Stomach smooth muscle (tissue), 2 donors: ENCODE results near the gene RPGRIP1L.

Experiments
- H3K27ac ChIP-seq: one replicate; pipeline ENCODE4 v1.7.0; 2013; ENCODE audit warnings: mild to moderate bottlenecking, low read length, inconsistent platforms
- H3K27me3 ChIP-seq, 2 donors: one replicate each; pipeline ENCODE4 v1.7.0; 2013; ENCODE audit warnings: low read length in 2 of 2; ENCODE audit not compliant: insufficient read depth in 2 of 2, control insufficient read depth in 1 of 2
- H3K36me3 ChIP-seq, 2 donors: one replicate each; pipeline ENCODE4 v1.7.0; 2013; ENCODE audit warnings: low read length in 2 of 2; ENCODE audit not compliant: control insufficient read depth in 2 of 2, insufficient read depth in 2 of 2
- H3K4me1 ChIP-seq: one replicate; pipeline ENCODE4 v1.7.0; 2013; ENCODE audit warnings: low read length; ENCODE audit not compliant: control insufficient read depth, insufficient read depth
- H3K4me3 ChIP-seq, 2 donors: one replicate each; pipeline ENCODE4 v1.7.0; 2013; ENCODE audit warnings: low read length in 2 of 2
- H3K9ac ChIP-seq, 2 donors: one replicate each; pipeline ENCODE4 v1.7.0; 2013; ENCODE audit warnings: low read length in 2 of 2, mild to moderate bottlenecking in 1 of 2
- H3K9me3 ChIP-seq, 2 donors: one replicate each; pipeline ENCODE4 v1.7.0; 2013; ENCODE audit warnings: low read length in 2 of 2; ENCODE audit not compliant: control insufficient read depth in 2 of 2
- donor health status: healthy.
- donor health status: Pancreatic carcinoma.

RPGRIP1L gene

DNA sequence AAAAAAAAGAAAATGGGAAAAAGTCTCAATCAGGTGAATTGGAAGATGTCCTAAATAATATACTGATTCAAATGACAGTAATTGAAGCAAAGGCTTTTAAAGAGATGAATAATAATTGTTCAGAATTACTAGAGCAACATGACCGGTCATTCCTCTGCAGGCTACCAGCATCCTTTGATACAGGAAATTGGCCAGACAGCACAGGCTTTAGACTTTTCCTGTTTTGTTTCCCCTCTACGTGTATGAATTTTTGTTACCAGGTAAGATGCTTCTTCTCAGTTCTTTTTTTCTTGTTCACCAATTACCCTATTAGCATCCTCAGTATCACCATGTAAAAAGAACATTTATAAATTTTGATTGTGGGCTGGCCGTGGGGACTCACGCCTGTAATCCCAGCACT, 77.5 kb downstream of the RPGRIP1L start:
- Histone ChIP-seq H3K4me3 (no peak overlapping the region), H3K9ac (no peak overlapping the region), H3K27me3 (no peaks in the 10 kb centered on the region), H3K4me1 (peaks cover 8% of the 10 kb centered on the region), H3K9me3 (no peaks in the 10 kb centered on the region), H3K27ac (no peak overlapping the region), H3K36me3 (no peaks in the 10 kb centered on the region)

DNA sequence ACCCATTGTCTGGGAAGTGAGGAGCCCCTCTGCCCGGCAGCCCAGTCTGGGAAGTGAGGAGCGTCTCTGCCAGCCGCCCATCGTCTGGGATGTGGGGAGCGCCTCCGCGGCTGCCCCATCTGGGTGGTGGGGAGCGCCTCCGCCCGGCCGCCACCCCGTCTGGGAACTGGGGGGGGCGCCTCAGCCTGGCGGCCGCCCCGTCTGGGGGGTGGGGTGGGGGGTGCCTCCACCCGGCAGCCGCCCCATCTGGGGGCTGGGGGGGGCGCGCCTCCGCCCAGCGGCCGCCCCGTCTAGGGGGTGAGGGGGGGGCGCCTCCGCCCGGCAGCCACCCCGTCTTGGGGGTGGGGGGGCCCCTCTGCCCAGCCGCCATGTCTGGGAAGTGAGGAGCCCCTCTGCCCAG, 78.4 kb downstream of the RPGRIP1L start:
- Histone ChIP-seq H3K4me1 (peaks cover 8% of the 10 kb centered on the region), H3K4me3 (no peak overlapping the region), H3K27me3 (no peaks in the 10 kb centered on the region), H3K36me3 (no peaks in the 10 kb centered on the region), H3K27ac (no peak overlapping the region), H3K9me3 (no peaks in the 10 kb centered on the region), H3K9ac (no peak overlapping the region)

DNA sequence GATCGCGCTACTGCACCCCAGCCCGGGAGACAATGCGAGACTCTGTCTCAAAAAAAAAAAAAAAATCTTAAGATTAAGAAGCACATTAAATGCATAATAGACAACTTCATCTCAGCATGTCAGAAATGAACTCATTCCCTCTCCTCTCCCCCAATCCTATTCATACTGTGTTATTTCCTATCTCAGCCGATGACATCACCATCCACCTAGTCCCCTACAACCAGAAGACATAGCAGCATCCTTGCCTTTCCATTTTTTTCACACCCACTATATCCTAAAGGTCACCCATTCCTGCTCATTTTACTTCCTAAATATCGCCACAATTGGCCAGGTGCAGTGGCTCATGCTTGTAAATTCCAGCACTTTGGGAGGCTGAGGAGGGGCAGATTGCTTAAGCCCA, 81.3 kb downstream of the RPGRIP1L start:
- Histone ChIP-seq H3K9ac (no peak overlapping the region), H3K27me3 (no peaks in the 10 kb centered on the region), H3K4me1 (no peaks in the 10 kb centered on the region), H3K9me3 (no peaks in the 10 kb centered on the region), H3K4me3 (no peak overlapping the region), H3K36me3 (no peaks in the 10 kb centered on the region), H3K27ac (no peak overlapping the region)

DNA sequence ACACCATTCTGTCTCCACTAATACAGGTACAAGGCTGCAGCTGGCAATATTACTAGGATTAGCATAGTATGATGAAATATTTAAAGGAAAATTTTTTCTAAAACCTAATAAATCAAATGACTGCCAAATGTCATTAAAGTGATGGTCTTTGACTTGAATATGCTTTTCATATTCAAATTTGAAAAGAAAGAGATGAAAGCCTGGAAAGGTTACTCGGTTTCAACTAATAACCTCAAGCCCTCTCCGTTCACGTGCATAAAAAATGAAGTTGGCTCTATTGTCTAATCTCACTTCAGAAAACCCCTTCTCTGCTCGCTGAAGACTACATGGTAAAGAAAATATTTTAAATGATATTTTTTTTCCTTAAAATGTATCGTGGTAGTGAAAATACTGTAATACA, 83.2 kb downstream of the RPGRIP1L start:
- Histone ChIP-seq H3K4me1 (no peaks in the 10 kb centered on the region), H3K9ac (no peak overlapping the region), H3K4me3 (no peak overlapping the region), H3K9me3 (no peaks in the 10 kb centered on the region), H3K36me3 (no peaks in the 10 kb centered on the region), H3K27me3 (no peaks in the 10 kb centered on the region), H3K27ac (no peak overlapping the region)

DNA sequence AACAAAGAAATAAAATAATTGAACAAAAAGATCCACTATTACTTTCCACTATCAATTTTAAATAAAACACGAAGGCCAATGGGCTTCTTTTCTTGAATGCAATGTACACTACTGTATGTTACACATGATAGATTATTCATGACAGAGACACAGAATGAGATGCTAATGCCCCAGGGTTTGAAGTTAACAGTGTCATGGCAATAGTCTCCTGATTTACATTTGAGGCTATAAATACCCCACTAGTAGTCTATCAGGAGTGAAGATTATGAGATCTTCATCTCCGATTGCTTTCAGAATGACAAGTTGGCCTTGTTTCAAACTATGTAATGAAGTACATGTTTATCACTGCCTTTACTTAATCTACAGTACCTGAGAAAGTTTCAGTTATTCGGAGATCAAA, 84.4 kb downstream of the RPGRIP1L start:
- no peak overlapping the region for H3K27ac ChIP-seq
- H3K9me3 ChIP-seq, result no peaks in the 10 kb centered on the region
- H3K27me3 ChIP-seq, result no peaks in the 10 kb centered on the region

DNA sequence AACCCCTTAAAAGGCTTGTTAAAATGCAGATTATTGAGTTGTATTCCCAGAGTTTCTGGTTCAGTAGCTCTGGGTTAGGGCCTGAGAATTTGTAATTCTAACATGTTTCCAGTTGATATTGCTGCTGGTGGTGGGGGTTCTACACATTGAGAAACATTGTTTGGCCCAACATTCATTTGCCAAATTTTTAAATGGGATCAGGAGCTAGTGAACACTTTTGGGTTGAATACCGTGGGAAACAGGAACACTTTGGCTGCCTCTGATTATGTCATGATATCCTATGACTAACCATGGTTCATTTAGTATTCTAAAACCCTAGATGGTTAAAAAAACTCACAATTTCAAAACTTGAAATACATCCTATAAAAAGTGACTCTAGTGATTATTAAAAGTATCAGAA, 89.3 kb downstream of the RPGRIP1L start:
- H3K9me3 ChIP-seq, result no peaks in the 10 kb centered on the region
- no peak overlapping the region for H3K27ac ChIP-seq
- no peak overlapping the region for H3K4me3 ChIP-seq
- H3K36me3 ChIP-seq, result no peaks in the 10 kb centered on the region
- no peak overlapping the region for H3K9ac ChIP-seq
- H3K4me1 ChIP-seq, result no peaks in the 10 kb centered on the region
- no peaks in the 10 kb centered on the region for H3K27me3 ChIP-seq

More for the DNA sequence above, 84.4 kb downstream of the RPGRIP1L start:
- no peak overlapping the region for H3K9ac ChIP-seq
- no peaks in the 10 kb centered on the region for H3K4me1 ChIP-seq
- no peaks in the 10 kb centered on the region for H3K36me3 ChIP-seq
- no peak overlapping the region for H3K4me3 ChIP-seq

DNA sequence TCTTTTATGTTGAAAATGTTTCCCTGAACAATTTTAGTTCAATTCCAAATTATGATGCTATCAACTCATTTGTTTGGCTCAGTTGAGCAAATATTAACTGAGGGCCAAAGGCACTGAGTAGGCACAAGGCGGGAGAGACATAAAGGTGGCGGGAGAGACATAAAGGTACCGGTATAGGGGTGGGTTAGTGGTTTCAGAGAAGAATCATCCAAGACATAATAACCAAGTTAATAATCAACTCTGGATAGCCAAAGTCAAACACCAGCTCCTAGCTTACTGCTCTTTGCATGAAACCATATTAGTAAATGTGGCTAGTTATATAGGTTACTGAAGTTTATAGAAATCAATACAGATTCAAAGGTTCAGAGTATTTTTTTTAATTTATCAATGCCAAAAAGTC, 91.7 kb downstream of the RPGRIP1L start:
- Histone ChIP-seq H3K9me3 (no peaks in the 10 kb centered on the region), H3K4me1 (no peaks in the 10 kb centered on the region), H3K4me3 (no peak overlapping the region), H3K9ac (no peak overlapping the region), H3K27ac (no peak overlapping the region), H3K36me3 (no peaks in the 10 kb centered on the region), H3K27me3 (no peaks in the 10 kb centered on the region)

DNA sequence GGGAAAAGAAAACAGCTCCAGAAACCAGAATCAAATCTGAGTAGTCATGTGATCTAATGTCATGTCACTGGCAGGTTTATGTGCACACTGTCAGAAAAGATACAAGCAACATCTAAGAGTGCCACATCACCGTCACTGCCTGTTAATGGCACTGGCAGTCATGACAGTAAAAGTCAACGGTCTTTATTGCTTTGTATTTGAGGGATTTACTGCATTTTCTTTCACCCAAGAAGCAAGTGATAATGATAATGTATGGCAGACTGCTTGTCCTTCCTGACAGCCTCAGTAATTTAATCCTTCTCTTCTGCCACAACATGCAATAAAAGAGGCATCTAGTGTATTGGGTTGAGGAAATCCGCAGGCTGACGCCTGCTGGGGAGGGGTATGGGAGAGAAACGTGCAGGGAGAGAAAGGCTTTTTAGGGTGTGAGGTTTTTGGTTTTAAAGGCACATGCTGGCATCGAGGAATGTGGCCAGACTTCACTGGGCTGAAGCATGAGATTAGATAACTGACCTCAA, 92.4 kb downstream of the RPGRIP1L start:
- Histone ChIP-seq H3K4me1 (no peaks in the 10 kb centered on the region), H3K36me3 (no peaks in the 10 kb centered on the region), H3K4me3 (no peak overlapping the region)

DNA sequence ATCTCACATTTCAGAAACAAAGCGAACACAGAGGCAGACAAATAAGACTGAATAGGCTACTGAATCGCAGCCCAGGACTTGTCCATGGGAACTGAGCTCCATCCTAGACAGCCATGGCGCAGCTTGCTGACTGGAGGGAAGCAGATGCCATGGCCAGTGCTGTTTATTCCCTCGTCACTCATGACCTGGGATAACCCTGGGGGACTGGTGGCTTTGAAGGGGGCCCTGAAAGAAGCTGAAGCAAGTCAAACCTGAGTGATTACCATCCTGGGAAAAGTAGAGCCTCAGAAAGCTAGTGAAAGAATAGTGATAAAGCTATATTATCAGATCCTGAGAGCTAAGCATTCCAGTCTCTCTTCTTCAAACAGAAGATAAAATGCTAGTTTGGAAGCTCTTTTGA, 94.1 kb downstream of the RPGRIP1L start:
- Histone ChIP-seq H3K4me1 (no peaks in the 10 kb centered on the region), H3K4me3 (no peak overlapping the region), H3K27ac (no peak overlapping the region), H3K36me3 (peaks cover 0 to 5% of the 10 kb centered on the region in 2 donors), H3K9ac (no peak overlapping the region), H3K27me3 (no peaks in the 10 kb centered on the region), H3K9me3 (no peaks in the 10 kb centered on the region)

More for the DNA sequence above, 92.4 kb downstream of the RPGRIP1L start:
- Histone ChIP-seq H3K9me3 (no peaks in the 10 kb centered on the region), H3K27ac (no peak overlapping the region), H3K9ac (no peak overlapping the region), H3K27me3 (no peaks in the 10 kb centered on the region)

DNA sequence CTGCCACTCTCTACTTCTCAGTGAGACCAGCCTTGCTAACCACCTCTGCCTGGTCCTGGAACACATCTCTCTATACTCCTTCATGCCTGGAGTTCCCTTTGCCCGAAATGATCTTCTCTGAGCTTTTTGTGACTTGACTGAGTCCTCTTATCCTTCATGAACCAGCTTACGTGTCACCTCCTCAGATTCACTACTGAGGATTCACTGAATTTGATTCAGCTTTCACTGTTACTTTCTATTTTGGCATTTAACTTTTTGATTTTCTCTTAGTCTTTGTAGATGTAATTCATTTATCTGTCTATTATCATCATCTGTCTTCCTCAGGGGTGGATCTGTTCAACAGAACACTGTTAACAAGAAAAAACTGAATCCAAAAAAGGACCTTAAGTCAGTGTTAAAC, 95.6 kb downstream of the RPGRIP1L start:
- H3K9ac ChIP-seq, result no peak overlapping the region
- H3K9me3 ChIP-seq, result no peaks in the 10 kb centered on the region
- no peak overlapping the region for H3K27ac ChIP-seq
- no peak overlapping the region for H3K4me3 ChIP-seq
- no peaks in the 10 kb centered on the region for H3K27me3 ChIP-seq
- peaks cover 0 to 5% of the 10 kb centered on the region in 2 donors for H3K36me3 ChIP-seq
- no peaks in the 10 kb centered on the region for H3K4me1 ChIP-seq

DNA sequence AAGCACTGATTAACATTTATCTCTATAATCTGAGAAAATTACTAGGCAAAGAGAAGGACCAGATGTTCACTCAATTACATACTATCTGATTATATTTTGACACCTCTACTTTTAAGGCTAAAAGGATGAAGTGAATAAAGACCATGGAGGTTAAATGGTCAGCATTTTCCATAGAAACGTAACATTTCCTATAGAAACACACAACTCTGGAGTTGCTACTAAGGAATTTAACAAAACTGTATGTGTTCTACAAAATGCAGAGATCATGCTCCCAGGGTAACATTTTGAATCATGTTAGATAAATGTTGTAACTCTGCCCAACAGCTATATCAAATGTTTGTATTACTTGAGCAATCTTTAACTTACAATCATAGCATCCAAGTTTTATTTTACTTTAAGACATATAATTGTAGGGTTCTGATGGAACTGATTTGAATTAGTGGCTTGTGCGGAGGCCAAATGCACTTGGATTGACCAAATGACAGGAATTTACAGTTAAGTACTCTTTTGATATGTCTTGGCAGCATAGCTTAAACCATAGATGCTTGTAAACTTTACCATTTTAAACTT, 97.7 kb downstream of the RPGRIP1L start:
- Histone ChIP-seq H3K27me3 (no peaks in the 10 kb centered on the region), H3K36me3 (peaks cover 3 to 5% of the 10 kb centered on the region in 2 donors), H3K4me3 (no peak overlapping the region), H3K4me1 (no peaks in the 10 kb centered on the region), H3K9ac (no peak overlapping the region), H3K9me3 (no peaks in the 10 kb centered on the region), H3K27ac (no peak overlapping the region)
